Liver (tissue), 9 donors: Measurements from ENCODE around the gene MINDY1. TPM values are rescaled to one million over a fixed set of nuclear protein-coding genes. Genes with fewer than 3 reads are reported as not detected.

Experiments
- DNase-seq: peaks from one replicate; pipeline ENCODE4 v3.0.0-alpha.2; 2017; ENCODE audit warnings: low spot score
- H3K27ac ChIP-seq, 2 donors: one replicate each; pipeline ENCODE4 v1.7.0; 2013; ENCODE audit warnings: inconsistent platforms in 2 of 2, low read length in 2 of 2, control low read depth in 1 of 2, low read depth in 1 of 2, mild to moderate bottlenecking in 1 of 2
- H3K27me3 ChIP-seq, 4 donors: one replicate each; pipeline versions ENCODE4 v1.6.1 to v1.7.0; 2013; ENCODE audit warnings: low read length in 3 of 4, inconsistent platforms in 1 of 4, mild to moderate bottlenecking in 1 of 4, moderate library complexity in 1 of 4; ENCODE audit not compliant: control insufficient read depth in 4 of 4, insufficient read depth in 4 of 4
- H3K36me3 ChIP-seq, 4 donors: one replicate each; pipeline versions ENCODE4 v1.6.1 to v1.7.0; 2013; ENCODE audit warnings: low read length in 3 of 4, mild to moderate bottlenecking in 3 of 4, low read depth in 1 of 4, moderate library complexity in 1 of 4; ENCODE audit not compliant: control insufficient read depth in 4 of 4, insufficient read depth in 3 of 4
- H3K4me1 ChIP-seq, 4 donors: one replicate each; pipeline versions ENCODE4 v1.6.1 to v1.7.0; 2013; ENCODE audit warnings: low read length in 3 of 4, mild to moderate bottlenecking in 3 of 4, moderate library complexity in 1 of 4; ENCODE audit not compliant: control insufficient read depth in 4 of 4, insufficient read depth in 4 of 4
- H3K4me3 ChIP-seq, 3 donors: one replicate each; pipeline versions ENCODE4 v1.6.1 to v1.7.0; 2013; ENCODE audit warnings: low read length in 3 of 3, control low read depth in 1 of 3, low read depth in 1 of 3, mild to moderate bottlenecking in 1 of 3
- H3K9ac ChIP-seq, 2 donors: one replicate each; pipeline ENCODE4 v1.7.0; 2013; ENCODE audit warnings: low read length in 2 of 2, mild to moderate bottlenecking in 2 of 2, moderate library complexity in 2 of 2, control low read depth in 1 of 2, low read depth in 1 of 2
- H3K9me3 ChIP-seq, 4 donors: one replicate each; pipeline versions ENCODE4 v1.6.1 to v1.7.0; 2013; ENCODE audit warnings: low read length in 3 of 4; ENCODE audit not compliant: control insufficient read depth in 4 of 4
- EGR1 ChIP-seq, 2 donors: IDR thresholded peaks; 2 replicates each; pipeline ENCODE4 v1.6.1; 2016 to 2018; ENCODE audit warnings: antibody characterized with exemption in 2 of 2, low read depth in 2 of 2
- FOXA1 ChIP-seq: IDR thresholded peaks from 2 replicates; pipeline ENCODE4 v1.6.1; 2016; ENCODE audit warnings: antibody characterized with exemption
- FOXA2 ChIP-seq: IDR thresholded peaks from 2 replicates; pipeline ENCODE4 v1.6.1; 2016; ENCODE audit warnings: antibody characterized with exemption
- GABPA ChIP-seq, 2 donors: IDR thresholded peaks in 1 of 2; conservative IDR thresholded peaks in 1 of 2; 2 replicates each; pipeline ENCODE4 v1.6.1; 2016; ENCODE audit warnings: antibody characterized with exemption in 2 of 2, mild to moderate bottlenecking in 1 of 2, moderate library complexity in 1 of 2
- HNF4A ChIP-seq, 2 donors: conservative IDR thresholded peaks; 2 replicates each; pipeline ENCODE4 v1.6.1; 2016; ENCODE audit warnings: antibody characterized with exemption in 2 of 2, mild to moderate bottlenecking in 2 of 2
- HNF4G ChIP-seq: IDR thresholded peaks from 2 replicates; pipeline ENCODE4 v1.6.1; 2016; ENCODE audit warnings: antibody characterized with exemption
- JUND ChIP-seq, 2 donors: IDR thresholded peaks; 2 replicates each; pipeline ENCODE4 v1.6.1; 2016; ENCODE audit warnings: antibody characterized with exemption in 2 of 2
- NR2F2 ChIP-seq: IDR thresholded peaks from 2 replicates; pipeline ENCODE4 v1.6.1; 2016; ENCODE audit warnings: antibody characterized with exemption
- RAD21 ChIP-seq, 2 donors: IDR thresholded peaks; 2 replicates each; pipeline ENCODE4 v1.6.1; 2016; ENCODE audit warnings: antibody characterized with exemption in 2 of 2, mild to moderate bottlenecking in 2 of 2
- RXRA ChIP-seq, 2 donors: IDR thresholded peaks; 2 replicates each; pipeline ENCODE4 v1.6.1; 2017 to 2018; ENCODE audit warnings: antibody characterized with exemption in 2 of 2, mild to moderate bottlenecking in 1 of 2
- SP1 ChIP-seq: IDR thresholded peaks from 2 replicates; pipeline ENCODE4 v1.6.1; 2018; ENCODE audit warnings: antibody characterized with exemption, mild to moderate bottlenecking
- TAF1 ChIP-seq: conservative IDR thresholded peaks from 2 replicates; pipeline ENCODE4 v1.6.1; 2016; ENCODE audit warnings: antibody characterized with exemption, mild to moderate bottlenecking
- YY1 ChIP-seq: IDR thresholded peaks from 2 replicates; pipeline ENCODE4 v1.6.1; 2016; ENCODE audit warnings: antibody characterized with exemption, mild to moderate bottlenecking
- WGBS: extraction: QIAGEN DNeasy Blood & Tissue Kit; methylation state at CpG from one replicate; pipeline ENCODE4 v1.1.7; 2013; 5-methylcytosine and 5-hydroxymethylcytosine counted together
- polyA plus RNA-seq, 2 donors: library from polyadenylated mRNA; stranded (reverse) in 1 of 2; unstranded in 1 of 2; fragments of 200-250 nt in 1 of 2; fragments of >200 nt in 1 of 2; fragmentation: Nextera tagmentation in 1 of 2; extraction: Ambion mirVana in 1 of 2; gene quantifications; one replicate each; pipeline versions ENCODE4 v1.2.1 to v1.2.3, GENCODE V29; 2013 to 2015
- total RNA-seq, 2 donors: library from RNA; depleted of rRNA; stranded (reverse); fragments of >200 nt; gene quantifications; one replicate each; pipeline ENCODE4 v1.2.3, GENCODE V29; 2014
- TF ChIP-seq, protein P1 (sequence below): fragments of 150-350 bp; IDR thresholded peaks from 2 replicates; pipeline ENCODE4 v1.5.1; 2017; ENCODE audit warnings: improper control_type of control experiment, low read depth, low read length; ENCODE audit not compliant: missing input control
- TF ChIP-seq, protein P2 (sequence below): IDR thresholded peaks from 2 replicates; pipeline ENCODE4 v1.6.1; 2016; ENCODE audit warnings: antibody characterized with exemption, mild to moderate bottlenecking
- TF ChIP-seq, protein P3 (sequence below): IDR thresholded peaks from 2 replicates; pipeline ENCODE4 v1.6.1; 2016; ENCODE audit warnings: antibody characterized with exemption
- TF ChIP-seq, protein P4 (sequence below): IDR thresholded peaks from 2 replicates; pipeline ENCODE4 v1.6.1; 2016; ENCODE audit warnings: antibody characterized with exemption
- TF ChIP-seq, protein P5 (sequence below): IDR thresholded peaks from 2 replicates; pipeline ENCODE4 v1.6.1; 2016; ENCODE audit warnings: antibody characterized with exemption
- donor health status: healthy.
- donor health status: healthy.
- donor health status: healthy.
- donor health status: healthy.
- donor health status: healthy.

Gene MINDY1
- total and polyA plus RNA-seq, 4 donors, result 7.3 to 21.3 (median 9.0) TPM

DNA sequence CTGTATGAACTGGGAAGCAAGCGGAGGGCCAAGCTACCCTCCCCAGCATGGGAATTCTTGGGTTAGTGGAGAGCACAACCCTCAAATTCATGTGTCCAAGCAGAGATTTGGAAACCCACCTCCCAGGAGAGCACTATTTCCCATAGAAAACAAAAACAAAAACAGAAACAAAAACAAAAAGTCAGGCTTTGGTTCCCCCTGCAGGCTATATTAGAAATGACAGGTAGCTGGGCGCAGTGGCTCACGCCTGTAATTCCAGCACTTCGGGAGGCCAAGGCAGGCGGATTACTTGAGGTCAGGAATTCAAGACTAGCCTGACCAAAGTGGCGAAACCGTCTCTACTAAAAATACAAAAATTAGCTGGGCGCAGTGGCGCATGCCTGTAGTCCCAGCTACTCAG lies 10.8 kb downstream of the MINDY1 start:
- Histone ChIP-seq H3K9me3 (no peaks in the 10 kb centered on the region), H3K27ac (no peak overlapping the region), H3K27me3 (no peaks in the 10 kb centered on the region), H3K9ac (peak overlapping the region in 1 of 2 donors; percentile 14), H3K4me3 (no peak overlapping the region), H3K4me1 (peaks cover 0 to 4% (median 0%) of the 10 kb centered on the region in 4 donors), H3K36me3 (peaks cover 6 to 37% (median 33%) of the 10 kb centered on the region in 4 donors)
- WGBS, result 36% methylated on average over 9 of the region's 9 CpGs
- TF ChIP-seq, protein P1, sequence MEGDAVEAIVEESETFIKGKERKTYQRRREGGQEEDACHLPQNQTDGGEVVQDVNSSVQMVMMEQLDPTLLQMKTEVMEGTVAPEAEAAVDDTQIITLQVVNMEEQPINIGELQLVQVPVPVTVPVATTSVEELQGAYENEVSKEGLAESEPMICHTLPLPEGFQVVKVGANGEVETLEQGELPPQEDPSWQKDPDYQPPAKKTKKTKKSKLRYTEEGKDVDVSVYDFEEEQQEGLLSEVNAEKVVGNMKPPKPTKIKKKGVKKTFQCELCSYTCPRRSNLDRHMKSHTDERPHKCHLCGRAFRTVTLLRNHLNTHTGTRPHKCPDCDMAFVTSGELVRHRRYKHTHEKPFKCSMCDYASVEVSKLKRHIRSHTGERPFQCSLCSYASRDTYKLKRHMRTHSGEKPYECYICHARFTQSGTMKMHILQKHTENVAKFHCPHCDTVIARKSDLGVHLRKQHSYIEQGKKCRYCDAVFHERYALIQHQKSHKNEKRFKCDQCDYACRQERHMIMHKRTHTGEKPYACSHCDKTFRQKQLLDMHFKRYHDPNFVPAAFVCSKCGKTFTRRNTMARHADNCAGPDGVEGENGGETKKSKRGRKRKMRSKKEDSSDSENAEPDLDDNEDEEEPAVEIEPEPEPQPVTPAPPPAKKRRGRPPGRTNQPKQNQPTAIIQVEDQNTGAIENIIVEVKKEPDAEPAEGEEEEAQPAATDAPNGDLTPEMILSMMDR, result peak; percentile 75
- TF ChIP-seq NR2F2 (no peak), RAD21 (IDR thresholded peaks at IDR 0.05) (peak; percentile 77 to 79), RXRA (IDR thresholded peaks at IDR 0.05) (peak in 1 of 2 donors; percentile 8), YY1 (no peak), FOXA1 (no peak)
- DNase-seq, result no peak

DNA sequence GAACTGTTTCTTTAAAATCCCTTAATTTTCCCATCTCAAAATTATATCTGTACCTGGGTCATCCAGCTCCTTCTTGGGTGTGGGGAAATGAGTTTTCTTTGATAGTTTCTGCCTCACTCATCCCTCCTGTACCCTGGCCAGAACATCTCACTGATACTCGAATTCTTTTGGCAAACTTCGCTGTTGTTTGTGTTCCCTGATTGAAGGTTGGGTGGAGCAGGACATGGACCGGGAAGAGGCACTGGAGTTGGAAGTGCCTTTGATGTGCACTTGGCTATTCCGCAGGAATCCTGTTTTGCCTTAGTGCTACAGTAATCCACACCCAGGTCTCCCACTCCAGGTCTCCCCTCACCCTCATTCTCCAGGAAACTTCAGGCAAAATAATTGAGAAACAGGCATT lies 11.2 kb downstream of the MINDY1 start:
- Histone ChIP-seq H3K4me1 (peaks cover 0 to 4% (median 0%) of the 10 kb centered on the region in 4 donors), H3K27me3 (no peaks in the 10 kb centered on the region), H3K4me3 (no peak overlapping the region), H3K9me3 (no peaks in the 10 kb centered on the region), H3K27ac (no peak overlapping the region), H3K36me3 (peaks cover 6 to 37% (median 31%) of the 10 kb centered on the region in 4 donors), H3K9ac (peak overlapping the region in 1 of 2 donors; percentile 14)
- WGBS, result 61% methylated on average over 4 of the region's 4 CpGs
- DNase-seq, result no peak
- TF ChIP-seq, protein P2, sequence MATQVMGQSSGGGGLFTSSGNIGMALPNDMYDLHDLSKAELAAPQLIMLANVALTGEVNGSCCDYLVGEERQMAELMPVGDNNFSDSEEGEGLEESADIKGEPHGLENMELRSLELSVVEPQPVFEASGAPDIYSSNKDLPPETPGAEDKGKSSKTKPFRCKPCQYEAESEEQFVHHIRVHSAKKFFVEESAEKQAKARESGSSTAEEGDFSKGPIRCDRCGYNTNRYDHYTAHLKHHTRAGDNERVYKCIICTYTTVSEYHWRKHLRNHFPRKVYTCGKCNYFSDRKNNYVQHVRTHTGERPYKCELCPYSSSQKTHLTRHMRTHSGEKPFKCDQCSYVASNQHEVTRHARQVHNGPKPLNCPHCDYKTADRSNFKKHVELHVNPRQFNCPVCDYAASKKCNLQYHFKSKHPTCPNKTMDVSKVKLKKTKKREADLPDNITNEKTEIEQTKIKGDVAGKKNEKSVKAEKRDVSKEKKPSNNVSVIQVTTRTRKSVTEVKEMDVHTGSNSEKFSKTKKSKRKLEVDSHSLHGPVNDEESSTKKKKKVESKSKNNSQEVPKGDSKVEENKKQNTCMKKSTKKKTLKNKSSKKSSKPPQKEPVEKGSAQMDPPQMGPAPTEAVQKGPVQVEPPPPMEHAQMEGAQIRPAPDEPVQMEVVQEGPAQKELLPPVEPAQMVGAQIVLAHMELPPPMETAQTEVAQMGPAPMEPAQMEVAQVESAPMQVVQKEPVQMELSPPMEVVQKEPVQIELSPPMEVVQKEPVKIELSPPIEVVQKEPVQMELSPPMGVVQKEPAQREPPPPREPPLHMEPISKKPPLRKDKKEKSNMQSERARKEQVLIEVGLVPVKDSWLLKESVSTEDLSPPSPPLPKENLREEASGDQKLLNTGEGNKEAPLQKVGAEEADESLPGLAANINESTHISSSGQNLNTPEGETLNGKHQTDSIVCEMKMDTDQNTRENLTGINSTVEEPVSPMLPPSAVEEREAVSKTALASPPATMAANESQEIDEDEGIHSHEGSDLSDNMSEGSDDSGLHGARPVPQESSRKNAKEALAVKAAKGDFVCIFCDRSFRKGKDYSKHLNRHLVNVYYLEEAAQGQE, result no peak
- TF ChIP-seq TAF1 (no peak), FOXA1 (no peak), JUND (IDR thresholded peaks at IDR 0.05) (no peak), HNF4A (conservative IDR thresholded peaks at IDR 0.05) (no peak), RAD21 (IDR thresholded peaks at IDR 0.05) (no peak), RXRA (IDR thresholded peaks at IDR 0.05) (no peak), GABPA (IDR thresholded peaks at IDR 0.05 in 1 of 2, conservative IDR thresholded peaks at IDR 0.05 in 1 of 2) (no peak), HNF4G (no peak), NR2F2 (no peak), FOXA2 (no peak), EGR1 (IDR thresholded peaks at IDR 0.05; ENCODE audit: low read depth in 2 of 2) (no peak), YY1 (no peak), SP1 (no peak)
- TF ChIP-seq, protein P3, sequence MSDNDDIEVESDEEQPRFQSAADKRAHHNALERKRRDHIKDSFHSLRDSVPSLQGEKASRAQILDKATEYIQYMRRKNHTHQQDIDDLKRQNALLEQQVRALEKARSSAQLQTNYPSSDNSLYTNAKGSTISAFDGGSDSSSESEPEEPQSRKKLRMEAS, result no peak
- TF ChIP-seq, protein P1, result no peak
- TF ChIP-seq, protein P4, sequence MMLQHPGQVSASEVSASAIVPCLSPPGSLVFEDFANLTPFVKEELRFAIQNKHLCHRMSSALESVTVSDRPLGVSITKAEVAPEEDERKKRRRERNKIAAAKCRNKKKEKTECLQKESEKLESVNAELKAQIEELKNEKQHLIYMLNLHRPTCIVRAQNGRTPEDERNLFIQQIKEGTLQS, result no peak
- TF ChIP-seq, protein P5, sequence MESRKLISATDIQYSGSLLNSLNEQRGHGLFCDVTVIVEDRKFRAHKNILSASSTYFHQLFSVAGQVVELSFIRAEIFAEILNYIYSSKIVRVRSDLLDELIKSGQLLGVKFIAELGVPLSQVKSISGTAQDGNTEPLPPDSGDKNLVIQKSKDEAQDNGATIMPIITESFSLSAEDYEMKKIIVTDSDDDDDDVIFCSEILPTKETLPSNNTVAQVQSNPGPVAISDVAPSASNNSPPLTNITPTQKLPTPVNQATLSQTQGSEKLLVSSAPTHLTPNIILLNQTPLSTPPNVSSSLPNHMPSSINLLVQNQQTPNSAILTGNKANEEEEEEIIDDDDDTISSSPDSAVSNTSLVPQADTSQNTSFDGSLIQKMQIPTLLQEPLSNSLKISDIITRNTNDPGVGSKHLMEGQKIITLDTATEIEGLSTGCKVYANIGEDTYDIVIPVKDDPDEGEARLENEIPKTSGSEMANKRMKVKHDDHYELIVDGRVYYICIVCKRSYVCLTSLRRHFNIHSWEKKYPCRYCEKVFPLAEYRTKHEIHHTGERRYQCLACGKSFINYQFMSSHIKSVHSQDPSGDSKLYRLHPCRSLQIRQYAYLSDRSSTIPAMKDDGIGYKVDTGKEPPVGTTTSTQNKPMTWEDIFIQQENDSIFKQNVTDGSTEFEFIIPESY, result no peak
